ENCODE results near the gene KRTAP10-3. TPM values are rescaled to one million over a fixed set of nuclear protein-coding genes. Genes with fewer than 3 reads are reported as not detected.

Gene KRTAP10-3
- total and polyA plus RNA-seq, 9 of the 15 experiments (the other 6 are each of a cell fraction or from before 2014, with no cell fraction given), result not detected

DNA sequence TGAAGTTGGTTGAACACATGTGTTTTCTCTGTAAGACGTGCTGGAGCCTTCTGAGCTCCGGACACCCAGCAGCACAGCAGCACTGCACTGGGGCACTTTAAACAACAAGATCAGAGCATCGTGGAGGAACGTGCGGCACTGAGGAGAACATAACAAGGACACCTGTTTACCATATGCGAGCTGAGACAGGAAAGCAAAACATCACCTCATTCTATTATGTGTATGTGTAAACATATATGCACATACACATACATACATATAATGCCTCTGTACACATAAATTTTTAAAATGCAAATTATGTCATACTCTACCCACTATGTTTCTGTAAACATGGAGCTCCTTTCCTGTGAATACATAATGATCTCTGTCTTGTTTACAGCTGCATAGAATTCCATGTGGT lies 36.9 kb upstream of the KRTAP10-3 start:
- ChIA-PET CTCF (ENCODE audit: low intra/inter-chr PET ratio) (no interaction called here), POLR2A (interaction anchor here (0.7 kb wide), 1 partner anchor 139 kb away, joined by 3 read pairs; no protein-coding TSS in a partner anchor)
- intact Hi-C loops (cut with micrococcal nuclease), result no loop called here
- no peak for ATAC-seq
- Histone ChIP-seq H3K4me2 (ENCODE audit: insufficient read depth, low read length) (no peak overlapping the region), H3K27me3 (ENCODE audit: control insufficient read depth in 2 of 2, insufficient read depth in 2 of 2, low read length in 2 of 2) (peaks cover 5 to 23% of the 10 kb centered on the region in 2 experiments; a peak in 4 of 5 replicates), H3K9ac (ENCODE audit: insufficient read depth in 1 of 2, low read depth in 2 of 2, low read length in 2 of 2) (no peak overlapping the region), H3K79me2 (ENCODE audit: control insufficient read depth, insufficient read depth, low read length) (no peaks in the 10 kb centered on the region), H3K4me3 (no peak overlapping the region), H3K27ac (ENCODE audit: extremely low read depth, low read depth, low read length) (no peak overlapping the region), H4K20me1 (replicated peaks; ENCODE audit: control insufficient read depth, insufficient read depth, low read length) (no peaks in the 10 kb centered on the region), H3K9me3 (replicated peaks; ENCODE audit: control insufficient read depth, insufficient read depth, low read depth, low read length) (no peaks in the 10 kb centered on the region; the same call in 1 of the 2 replicates), H3K9me1 (ENCODE audit: control insufficient read depth, insufficient read depth, low read length) (no peaks in the 10 kb centered on the region), H2AFZ (ENCODE audit: low read depth, low read length) (peak overlapping the region; percentile 55), H3K4me1 (replicated peaks in 1 of 2; ENCODE audit: control insufficient read depth in 2 of 2, insufficient read depth in 2 of 2, low read length in 2 of 2) (peaks cover 24 to 27% of the 10 kb centered on the region in 2 experiments), H3K36me3 (ENCODE audit: control insufficient read depth, insufficient read depth, low read length) (no peaks in the 10 kb centered on the region)
- no TSS peak for BruUV-seq (replicated peaks)
- WGBS (ENCODE audit: insufficient coverage, low coverage, missing lambda C conversion rate), result 12% methylated on average over 6 of the region's 6 CpGs
- DNase-seq (ENCODE audit: extremely low read depth in 1 of 4, low spot score in 3 of 4), result no peak
- TF ChIP-seq TRIM28 (IDR thresholded peaks at IDR 0.05), result no peak
- TF ChIP-seq SREBF1 (IDR thresholded peaks at IDR 0.05; ENCODE audit: borderline replicate concordance, low read depth, low read length), result no peak
- TF ChIP-seq, protein P1, sequence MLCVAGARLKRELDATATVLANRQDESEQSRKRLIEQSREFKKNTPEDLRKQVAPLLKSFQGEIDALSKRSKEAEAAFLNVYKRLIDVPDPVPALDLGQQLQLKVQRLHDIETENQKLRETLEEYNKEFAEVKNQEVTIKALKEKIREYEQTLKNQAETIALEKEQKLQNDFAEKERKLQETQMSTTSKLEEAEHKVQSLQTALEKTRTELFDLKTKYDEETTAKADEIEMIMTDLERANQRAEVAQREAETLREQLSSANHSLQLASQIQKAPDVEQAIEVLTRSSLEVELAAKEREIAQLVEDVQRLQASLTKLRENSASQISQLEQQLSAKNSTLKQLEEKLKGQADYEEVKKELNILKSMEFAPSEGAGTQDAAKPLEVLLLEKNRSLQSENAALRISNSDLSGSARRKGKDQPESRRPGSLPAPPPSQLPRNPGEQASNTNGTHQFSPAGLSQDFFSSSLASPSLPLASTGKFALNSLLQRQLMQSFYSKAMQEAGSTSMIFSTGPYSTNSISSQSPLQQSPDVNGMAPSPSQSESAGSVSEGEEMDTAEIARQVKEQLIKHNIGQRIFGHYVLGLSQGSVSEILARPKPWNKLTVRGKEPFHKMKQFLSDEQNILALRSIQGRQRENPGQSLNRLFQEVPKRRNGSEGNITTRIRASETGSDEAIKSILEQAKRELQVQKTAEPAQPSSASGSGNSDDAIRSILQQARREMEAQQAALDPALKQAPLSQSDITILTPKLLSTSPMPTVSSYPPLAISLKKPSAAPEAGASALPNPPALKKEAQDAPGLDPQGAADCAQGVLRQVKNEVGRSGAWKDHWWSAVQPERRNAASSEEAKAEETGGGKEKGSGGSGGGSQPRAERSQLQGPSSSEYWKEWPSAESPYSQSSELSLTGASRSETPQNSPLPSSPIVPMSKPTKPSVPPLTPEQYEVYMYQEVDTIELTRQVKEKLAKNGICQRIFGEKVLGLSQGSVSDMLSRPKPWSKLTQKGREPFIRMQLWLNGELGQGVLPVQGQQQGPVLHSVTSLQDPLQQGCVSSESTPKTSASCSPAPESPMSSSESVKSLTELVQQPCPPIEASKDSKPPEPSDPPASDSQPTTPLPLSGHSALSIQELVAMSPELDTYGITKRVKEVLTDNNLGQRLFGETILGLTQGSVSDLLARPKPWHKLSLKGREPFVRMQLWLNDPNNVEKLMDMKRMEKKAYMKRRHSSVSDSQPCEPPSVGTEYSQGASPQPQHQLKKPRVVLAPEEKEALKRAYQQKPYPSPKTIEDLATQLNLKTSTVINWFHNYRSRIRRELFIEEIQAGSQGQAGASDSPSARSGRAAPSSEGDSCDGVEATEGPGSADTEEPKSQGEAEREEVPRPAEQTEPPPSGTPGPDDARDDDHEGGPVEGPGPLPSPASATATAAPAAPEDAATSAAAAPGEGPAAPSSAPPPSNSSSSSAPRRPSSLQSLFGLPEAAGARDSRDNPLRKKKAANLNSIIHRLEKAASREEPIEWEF (CRISPR knock-in tag; IDR thresholded peaks at IDR 0.05), result 0 out of 2 replicates have a peak, but pooled peaks have one; percentile 45
- no peak for FAIRE-seq
- in situ Hi-C loops (cut with MboI), result no loop called here
